ENCODE data around the gene IGF2. TPM values are rescaled to one million over a fixed set of nuclear protein-coding genes. Genes with fewer than 3 reads are reported as not detected.

Gene IGF2
- polyA plus RNA-seq, 1 donor (not counting 4 experiments of a cell fraction or from before 2014, with no cell fraction given): not detected

DNA sequence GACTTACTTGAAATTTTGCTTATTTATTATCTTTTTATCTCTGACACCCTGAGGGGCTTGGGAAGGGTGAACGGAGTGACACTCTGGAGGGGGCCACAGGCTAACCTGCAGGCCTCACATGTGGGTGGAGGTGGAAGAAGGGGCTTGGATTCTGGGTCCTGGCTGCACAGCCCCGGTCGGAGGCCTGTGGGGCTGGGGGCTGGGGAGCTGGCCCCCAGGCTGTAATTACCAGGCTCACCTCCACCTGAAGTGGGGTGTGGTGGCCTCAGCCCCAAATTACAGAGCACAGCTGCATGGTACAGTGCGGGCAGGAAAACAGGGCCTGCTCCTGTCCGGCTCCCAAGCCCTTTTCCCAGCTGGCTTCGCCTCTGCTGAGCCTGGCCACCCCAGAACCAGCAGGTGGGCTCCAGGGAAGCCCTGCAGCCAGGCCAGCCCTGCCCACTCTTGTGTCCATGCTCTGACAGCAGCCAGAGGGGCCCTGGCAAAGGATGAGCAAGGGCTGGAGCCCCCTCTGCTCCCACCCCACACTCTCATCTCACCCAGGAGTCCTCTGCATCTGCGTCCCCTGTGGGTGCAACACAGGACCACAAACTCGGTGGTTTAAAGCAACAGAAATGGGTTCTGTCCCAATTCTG, 48.0 kb downstream of the IGF2 start:
- H4K20me1 ChIP-seq (ENCODE audit: control insufficient read depth, extremely low read depth, insufficient read depth, low read length): peaks cover 3% of the 10 kb centered on the region
- FAIRE-seq: no peak

DNA sequence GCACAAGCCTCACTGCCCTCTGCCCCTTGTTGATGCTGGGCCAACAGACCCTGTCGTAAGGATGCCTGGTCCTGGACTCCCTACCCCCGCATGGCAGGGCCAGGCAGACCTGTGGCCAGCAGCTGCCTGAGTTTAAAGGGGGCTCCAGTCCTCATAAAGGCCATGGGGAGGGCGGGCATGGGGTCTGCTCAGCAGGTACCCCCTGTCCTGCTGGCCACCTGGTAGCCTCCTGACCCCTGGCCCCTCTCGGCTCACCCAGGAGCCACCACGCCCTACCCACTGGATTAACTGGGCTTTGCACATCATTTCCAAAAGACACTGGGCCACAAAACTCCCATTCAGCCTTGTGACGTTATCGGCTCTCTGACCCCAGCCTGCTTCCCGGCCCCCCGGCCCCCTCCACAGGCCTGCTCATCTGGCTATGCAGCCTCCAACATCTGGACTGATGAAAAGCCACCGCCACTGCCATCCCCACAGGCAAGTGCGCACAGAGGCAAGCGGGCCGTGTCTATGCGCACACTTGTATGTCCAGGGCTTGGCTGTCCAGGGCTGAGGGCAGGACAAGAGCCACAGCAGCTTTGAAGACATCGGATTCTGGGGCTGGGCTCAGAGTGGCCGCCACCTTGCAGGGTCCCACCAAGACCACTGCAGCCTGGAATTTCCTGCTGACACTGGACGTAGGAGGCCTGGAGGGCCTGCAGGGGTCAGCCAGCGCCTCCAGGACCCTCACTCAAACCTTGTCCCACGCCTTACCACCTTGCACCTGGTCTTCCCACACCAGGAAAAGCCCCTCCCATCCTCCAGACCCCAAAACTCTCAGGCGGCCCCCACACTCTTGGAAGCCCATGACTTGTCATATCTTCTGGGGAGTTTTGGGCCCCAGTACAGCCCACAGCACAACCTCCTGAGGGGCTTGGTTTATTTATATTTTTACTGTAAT, 48.7 kb downstream of the IGF2 start:
- TF ChIP-seq, protein P1, sequence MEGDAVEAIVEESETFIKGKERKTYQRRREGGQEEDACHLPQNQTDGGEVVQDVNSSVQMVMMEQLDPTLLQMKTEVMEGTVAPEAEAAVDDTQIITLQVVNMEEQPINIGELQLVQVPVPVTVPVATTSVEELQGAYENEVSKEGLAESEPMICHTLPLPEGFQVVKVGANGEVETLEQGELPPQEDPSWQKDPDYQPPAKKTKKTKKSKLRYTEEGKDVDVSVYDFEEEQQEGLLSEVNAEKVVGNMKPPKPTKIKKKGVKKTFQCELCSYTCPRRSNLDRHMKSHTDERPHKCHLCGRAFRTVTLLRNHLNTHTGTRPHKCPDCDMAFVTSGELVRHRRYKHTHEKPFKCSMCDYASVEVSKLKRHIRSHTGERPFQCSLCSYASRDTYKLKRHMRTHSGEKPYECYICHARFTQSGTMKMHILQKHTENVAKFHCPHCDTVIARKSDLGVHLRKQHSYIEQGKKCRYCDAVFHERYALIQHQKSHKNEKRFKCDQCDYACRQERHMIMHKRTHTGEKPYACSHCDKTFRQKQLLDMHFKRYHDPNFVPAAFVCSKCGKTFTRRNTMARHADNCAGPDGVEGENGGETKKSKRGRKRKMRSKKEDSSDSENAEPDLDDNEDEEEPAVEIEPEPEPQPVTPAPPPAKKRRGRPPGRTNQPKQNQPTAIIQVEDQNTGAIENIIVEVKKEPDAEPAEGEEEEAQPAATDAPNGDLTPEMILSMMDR (optimal IDR thresholded peaks at IDR 0.05 in 1 of 3, IDR thresholded peaks at IDR 0.05 in 1 of 3, conservative IDR thresholded peaks at IDR 0.05 in 1 of 3; ENCODE audit: extremely low read depth in 1 of 3, insufficient read depth in 2 of 3, low read length in 3 of 3): no peak
- TF ChIP-seq EZH2 (IDR thresholded peaks at IDR 0.05; ENCODE audit: low read length): no peak
- Histone ChIP-seq H2AFZ (ENCODE audit: control insufficient read depth, low read length) (no peak overlapping the region), H3K4me1 (ENCODE audit: control insufficient read depth, extremely low read depth, insufficient read depth, low read length) (peaks cover 16% of the 10 kb centered on the region), H3K4me3 (ENCODE audit: control insufficient read depth in 2 of 3, extremely low read depth in 1 of 3, insufficient read depth in 2 of 3, low read depth in 1 of 3, low read length in 3 of 3) (no peak overlapping the region), H3K9me3 (ENCODE audit: control insufficient read depth, low read depth, low read length) (no peaks in the 10 kb centered on the region), H3K36me3 (ENCODE audit: control insufficient read depth in 2 of 2, extremely low read depth in 1 of 2, insufficient read depth in 2 of 2, low read length in 2 of 2) (no peaks in the 10 kb centered on the region), H3K79me2 (ENCODE audit: control insufficient read depth, insufficient read depth, low read length) (no peaks in the 10 kb centered on the region), H3K9ac (ENCODE audit: control insufficient read depth, extremely low read depth, insufficient read depth, low read length) (no peak overlapping the region), H3K27me3 (ENCODE audit: control insufficient read depth, extremely low read depth, insufficient read depth, low read length) (peaks cover 47% of the 10 kb centered on the region), H4K20me1 (ENCODE audit: control insufficient read depth, extremely low read depth, insufficient read depth, low read length) (peaks cover 3% of the 10 kb centered on the region), H3K4me2 (ENCODE audit: control insufficient read depth, extremely low read depth, insufficient read depth, low read depth, low read length) (no peak overlapping the region), H3K27ac (ENCODE audit: control insufficient read depth, insufficient read depth, low read length) (no peak overlapping the region), H3K9me1 (ENCODE audit: control insufficient read depth, extremely low read depth, insufficient read depth, low read length) (no peaks in the 10 kb centered on the region)
- dilution Hi-C loops (cut with MboI; ENCODE audit: extremely low pct_ligation_motif_present, low sequenced_read_pairs): no loop called here
- DNase-seq (ENCODE audit: low read depth, low spot score): no peak
- FAIRE-seq: no peak

More for the DNA sequence above, 48.0 kb downstream of the IGF2 start:
- DNase-seq (ENCODE audit: low read depth, low spot score): no peak
- Histone ChIP-seq H3K79me2 (ENCODE audit: control insufficient read depth, insufficient read depth, low read length) (no peaks in the 10 kb centered on the region), H3K27ac (ENCODE audit: control insufficient read depth, insufficient read depth, low read length) (no peak overlapping the region), H2AFZ (ENCODE audit: control insufficient read depth, low read length) (no peak overlapping the region), H3K9me3 (ENCODE audit: control insufficient read depth, low read depth, low read length) (no peaks in the 10 kb centered on the region), H3K9ac (ENCODE audit: control insufficient read depth, extremely low read depth, insufficient read depth, low read length) (no peak overlapping the region), H3K4me2 (ENCODE audit: control insufficient read depth, extremely low read depth, insufficient read depth, low read depth, low read length) (no peak overlapping the region), H3K36me3 (ENCODE audit: control insufficient read depth in 2 of 2, extremely low read depth in 1 of 2, insufficient read depth in 2 of 2, low read length in 2 of 2) (no peaks in the 10 kb centered on the region), H3K27me3 (ENCODE audit: control insufficient read depth, extremely low read depth, insufficient read depth, low read length) (peaks cover 55% of the 10 kb centered on the region), H3K9me1 (ENCODE audit: control insufficient read depth, extremely low read depth, insufficient read depth, low read length) (no peaks in the 10 kb centered on the region), H3K4me1 (ENCODE audit: control insufficient read depth, extremely low read depth, insufficient read depth, low read length) (peaks cover 16% of the 10 kb centered on the region), H3K4me3 (ENCODE audit: control insufficient read depth in 2 of 3, extremely low read depth in 1 of 3, insufficient read depth in 2 of 3, low read depth in 1 of 3, low read length in 3 of 3) (no peak overlapping the region)
- TF ChIP-seq EZH2 (IDR thresholded peaks at IDR 0.05; ENCODE audit: low read length): no peak
- TF ChIP-seq, protein P1 (optimal IDR thresholded peaks at IDR 0.05 in 1 of 3, IDR thresholded peaks at IDR 0.05 in 1 of 3, conservative IDR thresholded peaks at IDR 0.05 in 1 of 3; ENCODE audit: extremely low read depth in 1 of 3, insufficient read depth in 2 of 3, low read length in 3 of 3): no peak
- dilution Hi-C loops (cut with MboI; ENCODE audit: extremely low pct_ligation_motif_present, low sequenced_read_pairs): no loop called here
